NCI-H1694 (cell line): ENCODE data around the gene DNAH17.

ENCODE experiments used
- DNase-seq: peaks from one replicate; lab custom pipeline; 2025; lab: John Stamatoyannopoulos, UW

Gene DNAH17, protein sequence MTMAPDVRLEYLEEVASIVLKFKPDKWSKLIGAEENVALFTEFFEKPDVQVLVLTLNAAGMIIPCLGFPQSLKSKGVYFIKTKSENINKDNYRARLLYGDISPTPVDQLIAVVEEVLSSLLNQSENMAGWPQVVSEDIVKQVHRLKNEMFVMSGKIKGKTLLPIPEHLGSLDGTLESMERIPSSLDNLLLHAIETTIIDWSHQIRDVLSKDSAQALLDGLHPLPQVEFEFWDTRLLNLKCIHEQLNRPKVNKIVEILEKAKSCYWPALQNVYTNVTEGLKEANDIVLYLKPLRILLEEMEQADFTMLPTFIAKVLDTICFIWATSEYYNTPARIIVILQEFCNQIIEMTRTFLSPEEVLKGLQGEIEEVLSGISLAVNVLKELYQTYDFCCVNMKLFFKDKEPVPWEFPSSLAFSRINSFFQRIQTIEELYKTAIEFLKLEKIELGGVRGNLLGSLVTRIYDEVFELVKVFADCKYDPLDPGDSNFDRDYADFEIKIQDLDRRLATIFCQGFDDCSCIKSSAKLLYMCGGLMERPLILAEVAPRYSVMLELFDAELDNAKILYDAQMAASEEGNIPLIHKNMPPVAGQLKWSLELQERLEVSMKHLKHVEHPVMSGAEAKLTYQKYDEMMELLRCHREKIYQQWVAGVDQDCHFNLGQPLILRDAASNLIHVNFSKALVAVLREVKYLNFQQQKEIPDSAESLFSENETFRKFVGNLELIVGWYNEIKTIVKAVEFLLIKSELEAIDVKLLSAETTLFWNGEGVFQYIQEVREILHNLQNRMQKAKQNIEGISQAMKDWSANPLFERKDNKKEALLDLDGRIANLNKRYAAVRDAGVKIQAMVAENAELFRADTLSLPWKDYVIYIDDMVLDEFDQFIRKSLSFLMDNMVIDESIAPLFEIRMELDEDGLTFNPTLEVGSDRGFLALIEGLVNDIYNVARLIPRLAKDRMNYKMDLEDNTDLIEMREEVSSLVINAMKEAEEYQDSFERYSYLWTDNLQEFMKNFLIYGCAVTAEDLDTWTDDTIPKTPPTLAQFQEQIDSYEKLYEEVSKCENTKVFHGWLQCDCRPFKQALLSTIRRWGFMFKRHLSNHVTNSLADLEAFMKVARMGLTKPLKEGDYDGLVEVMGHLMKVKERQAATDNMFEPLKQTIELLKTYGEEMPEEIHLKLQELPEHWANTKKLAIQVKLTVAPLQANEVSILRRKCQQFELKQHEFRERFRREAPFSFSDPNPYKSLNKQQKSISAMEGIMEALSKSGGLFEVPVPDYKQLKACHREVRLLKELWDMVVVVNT (N-terminal part only)

DNA sequence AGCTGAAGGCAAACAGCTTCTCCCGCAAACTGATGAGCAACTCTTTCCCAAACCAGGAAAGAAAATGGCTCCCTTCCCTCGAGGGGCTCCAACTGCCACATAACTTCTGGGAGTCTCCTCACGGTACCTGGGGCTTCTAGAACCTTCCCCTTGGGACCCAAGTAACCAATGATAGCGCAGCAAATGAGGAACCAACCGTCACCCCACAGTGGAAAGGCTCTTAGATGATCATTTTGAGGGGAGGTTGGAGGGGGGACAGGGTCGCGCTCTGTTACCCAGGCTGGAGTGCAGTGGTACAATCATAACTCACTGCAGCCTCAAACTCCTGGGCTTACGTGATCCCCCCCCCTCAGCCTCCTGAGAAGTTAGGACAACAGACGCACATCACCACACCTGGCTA is at the start of gene DNAH17:
Gene DNAH17 (minus strand): TSS at position 101 of the 400 bp plus-strand sequence. CDS start 2,339 bp downstream, outside the sequence.
- no peak for DNase-seq

DNA sequence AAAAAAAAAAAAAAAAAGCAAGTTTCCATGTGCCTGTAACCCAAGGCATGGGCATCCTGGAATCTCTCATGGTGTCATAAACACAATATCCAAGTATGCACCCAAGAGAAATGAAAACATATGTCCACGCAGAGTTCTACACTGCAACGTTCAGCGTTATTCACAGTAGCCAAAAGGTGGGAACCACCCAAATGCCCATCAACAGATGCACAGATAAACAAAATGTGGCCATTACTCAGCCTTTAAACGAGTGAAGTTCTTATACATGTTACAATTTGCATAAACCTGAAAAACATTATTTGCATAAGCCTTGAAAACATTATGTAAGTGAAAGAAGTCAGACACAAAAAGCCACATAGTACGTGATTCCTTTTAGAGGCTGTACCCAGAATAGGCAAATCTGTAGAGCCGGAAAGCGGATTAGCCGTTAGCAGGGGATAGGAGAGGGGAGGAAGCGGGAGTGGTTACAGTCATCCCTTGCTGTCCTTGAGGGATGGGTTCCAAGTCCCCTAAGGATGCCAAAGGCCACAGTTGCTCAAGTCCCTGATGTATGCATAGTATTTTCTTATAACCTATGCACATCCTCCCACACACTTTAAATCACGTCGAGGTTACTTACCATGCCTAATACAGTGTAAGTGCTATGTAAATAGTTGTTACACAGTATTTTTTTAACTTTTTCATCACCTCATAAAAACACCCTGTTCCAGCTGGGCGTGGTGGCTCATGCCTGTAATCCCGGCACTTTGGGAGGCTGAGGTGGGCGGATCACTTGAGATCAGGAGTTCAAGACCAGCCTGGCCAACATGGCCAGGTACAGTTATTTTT is 47.3 kb upstream of the DNAH17 start:
- no peak for DNase-seq

DNA sequence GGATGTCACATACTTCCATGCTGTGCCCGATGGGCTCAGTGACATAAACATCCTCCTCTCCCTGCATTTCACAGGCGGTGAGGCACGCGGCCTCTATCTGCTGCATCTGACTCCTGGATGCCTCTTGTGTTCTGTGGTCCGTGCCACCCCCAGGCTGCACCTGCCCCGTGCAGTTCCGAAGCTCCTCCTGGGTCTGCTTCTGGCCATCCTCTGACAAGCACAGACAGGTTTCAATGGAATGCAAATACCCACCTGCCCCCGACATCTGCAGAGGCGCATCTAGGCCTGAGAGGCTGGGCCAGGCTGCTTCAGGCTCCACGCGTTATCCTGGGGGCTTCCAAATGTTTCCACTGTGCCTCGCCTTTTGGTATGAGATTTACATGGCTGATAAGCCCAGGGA is 46.3 kb upstream of the DNAH17 start:
- DNase-seq, result no peak

GRCh38 chr17:78622491-78623265 is 45.5 kb upstream of the DNAH17 start:
- DNase-seq, result no peak

DNA sequence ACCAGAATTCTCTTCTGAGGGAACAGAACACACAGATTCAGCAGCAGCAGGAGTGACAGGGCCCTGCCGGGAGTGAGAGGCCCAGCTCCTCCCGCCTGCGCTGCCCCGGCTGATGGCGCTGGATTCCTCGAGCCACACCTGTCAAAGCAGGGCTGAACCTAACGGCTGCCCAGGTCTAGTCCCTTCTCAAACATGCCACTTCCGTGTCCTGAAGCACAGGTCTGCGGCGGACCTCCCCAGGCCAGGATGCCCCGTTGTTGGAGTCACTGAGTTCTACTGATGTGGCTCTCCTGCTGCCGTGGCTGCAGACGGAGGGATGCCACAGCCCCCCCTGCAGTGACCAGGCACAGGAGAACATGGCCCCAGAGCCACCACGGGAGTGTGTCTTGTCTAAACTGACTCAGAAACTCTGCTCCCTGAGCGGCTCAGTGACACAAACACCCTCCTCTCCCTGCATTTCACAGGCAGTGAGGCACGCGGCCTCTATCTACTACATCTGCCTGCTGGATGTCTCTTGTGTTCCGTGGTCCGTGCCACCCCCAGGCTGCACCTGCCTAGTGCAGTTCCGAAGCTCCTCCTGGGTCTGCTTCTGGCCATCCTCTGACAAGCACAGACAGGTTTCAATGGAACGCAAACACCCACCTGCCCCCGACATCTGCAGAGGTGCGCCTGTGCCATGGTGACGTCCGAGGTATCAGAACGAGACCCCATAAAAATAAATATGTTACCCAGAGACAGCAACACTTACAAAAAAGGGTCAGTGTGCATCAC is 44.7 kb upstream of the DNAH17 start:
- DNase-seq, result no peak

GRCh38 chr17:78620099-78620498 is 42.9 kb upstream of the DNAH17 start:
- DNase-seq, result no peak

DNA sequence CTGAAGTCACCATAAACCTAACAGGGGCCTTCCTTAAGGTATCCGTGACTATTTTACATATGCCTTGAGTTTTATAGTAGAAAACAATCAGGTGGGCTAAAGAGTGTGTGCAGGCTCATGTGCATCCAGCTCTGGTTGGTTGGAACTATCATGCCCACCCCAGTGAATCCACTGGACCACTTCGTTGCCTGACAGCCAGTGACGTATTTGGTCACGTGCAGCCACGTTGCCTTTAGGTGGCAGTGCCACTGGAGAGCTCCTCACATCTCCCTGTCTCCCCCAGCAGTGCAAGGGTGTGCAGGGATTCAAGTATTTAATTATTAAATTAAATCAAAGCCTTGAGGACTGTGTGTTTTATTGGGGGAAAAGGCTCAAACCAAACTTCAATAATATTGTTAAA is 42.1 kb upstream of the DNAH17 start:
- DNase-seq, result no peak

DNA sequence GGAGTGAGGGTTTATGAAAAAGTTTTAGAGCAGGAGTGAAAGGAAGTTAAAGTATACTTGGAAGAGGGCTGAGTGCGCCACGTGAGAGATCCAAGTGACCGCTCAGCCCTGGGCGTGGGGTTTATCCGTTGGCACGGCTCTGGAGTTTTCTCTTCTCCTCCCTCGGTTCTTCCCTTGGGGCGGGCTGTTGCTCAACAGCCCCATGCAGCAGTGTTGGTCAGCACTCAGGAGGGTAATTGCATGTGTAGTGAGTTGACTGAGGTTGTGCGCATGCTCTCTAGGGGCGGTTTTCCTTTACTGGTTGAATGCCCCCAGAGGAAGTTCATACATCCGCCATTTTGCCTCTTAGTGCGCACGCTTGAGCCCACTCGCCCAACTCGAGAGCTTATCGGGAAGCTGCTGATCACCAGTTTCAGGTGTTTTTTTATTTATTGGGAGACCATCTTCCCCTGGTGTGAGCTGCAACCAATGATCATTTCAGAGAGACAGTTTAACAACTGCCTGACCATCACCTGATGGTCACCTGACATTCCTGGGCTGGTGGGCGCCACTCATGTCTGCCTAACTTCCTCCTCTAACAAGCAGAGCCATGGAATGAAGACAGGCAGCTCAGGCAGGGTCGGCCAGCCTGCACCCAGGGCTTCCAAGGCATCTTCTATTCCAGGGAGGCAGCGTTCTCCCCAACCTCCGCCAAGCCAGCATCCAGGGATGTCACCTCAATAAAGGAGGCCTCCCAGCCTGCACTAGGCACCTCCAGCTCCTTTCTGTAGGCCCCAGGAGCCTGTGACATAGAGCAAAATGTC is 41.3 kb upstream of the DNAH17 start:
- DNase-seq, result no peak

DNA sequence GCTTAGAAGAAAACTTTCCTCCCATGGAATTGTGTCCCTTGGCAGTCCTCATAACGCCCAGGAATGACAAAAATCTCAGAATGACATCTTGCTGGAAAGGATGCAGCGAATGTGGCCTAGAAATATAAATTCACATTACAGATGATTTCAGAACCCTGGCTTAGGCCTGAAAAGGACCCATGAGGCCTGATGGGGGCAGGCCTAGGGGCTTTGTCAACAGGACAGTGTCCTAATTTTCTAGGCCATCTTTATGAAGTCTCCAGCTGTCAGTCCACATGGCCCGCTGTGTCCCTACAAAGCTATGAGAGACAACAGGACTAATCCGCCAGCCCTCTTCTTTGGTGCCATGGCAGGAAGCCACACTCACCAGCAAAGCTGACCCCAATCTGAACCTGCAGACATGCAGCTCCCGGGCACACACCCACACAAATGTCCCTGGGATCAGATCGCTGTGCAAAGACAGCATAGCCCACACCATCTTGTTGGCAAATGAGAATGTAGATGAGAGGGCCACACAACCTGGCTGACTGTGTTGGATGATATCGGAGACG is 40.4 kb upstream of the DNAH17 start:
- no peak for DNase-seq

DNA sequence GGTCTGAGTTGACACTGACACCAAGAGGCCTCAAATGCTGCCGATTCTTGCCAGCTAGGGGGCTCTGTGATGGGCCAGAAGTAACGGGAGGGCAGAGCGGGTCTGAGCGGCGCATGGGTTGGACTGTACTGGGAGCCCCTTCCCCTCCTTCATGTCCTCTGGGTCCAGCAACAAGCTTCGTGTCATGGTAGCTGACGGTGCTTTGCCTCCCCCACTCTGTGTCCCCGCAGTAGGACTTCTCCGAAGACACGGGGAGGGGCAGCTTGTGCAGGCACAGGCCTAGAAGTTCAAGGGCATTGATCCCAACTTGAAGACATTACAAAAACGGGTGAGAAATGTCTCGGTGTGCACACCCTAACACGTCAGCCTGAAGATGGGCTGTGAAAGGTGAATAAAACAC is 39.8 kb upstream of the DNAH17 start:
- no peak for DNase-seq

- no peak for DNase-seq
Observed at GRCh38 chr17:78615631-78616030, 38.4 kb upstream of the DNAH17 start.

GRCh38 chr17:78613416-78613815 is 36.2 kb upstream of the DNAH17 start:
- no peak for DNase-seq

GRCh38 chr17:78611607-78612006 is 34.4 kb upstream of the DNAH17 start:
- no peak for DNase-seq

DNA sequence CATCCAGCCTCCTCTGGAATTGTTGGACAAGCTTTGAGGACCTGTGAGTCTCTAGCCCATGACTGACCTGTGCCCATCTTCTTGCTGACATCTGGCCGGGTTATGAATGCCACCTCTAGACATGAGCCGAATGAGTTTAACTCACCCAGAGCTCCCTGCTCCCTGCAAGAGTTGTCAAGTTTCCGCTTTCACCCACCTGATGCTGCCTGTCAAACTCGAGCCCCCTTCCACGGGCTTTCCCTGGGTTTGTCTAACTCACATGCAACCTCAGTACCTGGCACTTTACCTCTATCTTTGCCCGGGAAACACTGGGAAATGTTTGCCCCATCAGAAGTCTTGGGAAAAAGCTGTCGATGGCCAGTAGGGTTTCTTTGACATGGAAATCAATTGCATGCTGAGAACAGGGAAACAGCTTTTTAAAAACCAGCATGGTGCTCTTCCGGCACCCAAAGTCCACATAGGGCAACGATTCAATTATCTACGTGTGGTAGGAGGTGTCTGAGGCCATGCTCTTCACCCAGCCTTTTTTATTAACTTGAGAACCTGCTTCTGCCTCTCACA is 33.8 kb upstream of the DNAH17 start:
- no peak for DNase-seq

GRCh38 chr17:78609191-78609641 is 32.0 kb upstream of the DNAH17 start:
- no peak for DNase-seq

- no peak for DNase-seq
Observed at GRCh38 chr17:78608804-78609186, 31.6 kb upstream of the DNAH17 start.

DNA sequence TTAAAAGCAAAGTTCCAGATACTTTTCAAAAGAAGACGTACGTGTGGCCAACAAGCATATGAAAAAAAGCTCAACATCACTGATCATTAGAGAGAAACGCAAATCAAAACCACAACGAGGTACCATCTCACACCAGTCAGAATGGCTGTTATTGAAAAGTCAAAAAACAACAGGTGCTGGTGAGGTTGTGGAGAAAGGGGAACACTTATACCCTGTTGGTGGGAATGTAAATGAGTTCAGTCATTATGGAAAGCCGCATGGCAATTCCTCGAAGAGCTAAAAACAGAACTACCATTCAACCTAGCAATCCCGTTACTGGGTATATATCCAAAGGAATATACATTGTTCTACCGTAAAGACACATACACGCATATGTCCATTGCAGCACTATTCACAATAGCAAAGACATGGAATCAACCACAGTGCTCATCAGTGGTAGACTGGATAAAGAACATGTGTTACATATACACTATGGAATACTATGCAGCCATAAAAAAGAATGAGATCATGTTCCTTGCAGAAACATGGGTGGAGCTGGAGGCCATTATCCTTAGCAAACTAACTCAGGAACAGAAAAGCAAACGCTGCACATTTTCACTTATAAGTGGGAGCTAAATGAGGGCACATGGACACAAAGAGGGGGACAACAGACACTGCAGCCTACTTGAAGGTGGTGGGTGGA is 31.1 kb upstream of the DNAH17 start:
- DNase-seq, result no peak

DNA sequence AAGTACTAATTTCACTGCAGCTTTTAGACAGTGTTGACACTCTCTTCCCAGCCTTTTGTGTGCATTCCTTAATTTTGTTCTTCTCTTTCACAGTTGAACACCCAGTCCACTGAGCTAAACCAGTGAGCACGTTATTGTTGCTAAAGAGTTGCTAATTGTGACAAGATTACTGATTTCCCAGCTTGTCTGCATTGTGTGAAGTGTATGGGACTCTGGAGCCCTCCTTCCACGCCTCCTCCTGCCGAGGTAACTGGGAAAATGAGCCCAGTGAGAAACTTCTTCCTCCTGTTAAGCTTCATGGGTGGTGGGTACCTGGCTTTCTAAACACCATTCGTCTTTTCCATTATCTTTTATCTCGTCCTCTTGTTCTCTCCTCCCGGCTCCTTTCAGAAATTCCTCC is 29.8 kb upstream of the DNAH17 start:
- no peak for DNase-seq
